ENCODE results near the gene ESRRA.

The ESRRA gene

GRCh38 chr11:64266339-64266738 is 39.0 kb upstream of the ESRRA start:
- Histone ChIP-seq H2AFZ (ENCODE audit: low read depth) (no peak overlapping the region), H3K79me2 (ENCODE audit: insufficient read depth, low read depth) (no peaks in the 10 kb centered on the region), H3K9ac (no peak overlapping the region), H3K27ac (no peak overlapping the region), H3K4me3 (IDR thresholded peaks at IDR 0.05; ENCODE audit: insufficient read depth, low read depth, low read length) (no peak overlapping the region), H4K20me1 (ENCODE audit: insufficient read depth) (no peaks in the 10 kb centered on the region), H3K4me1 (ENCODE audit: low read depth, poor library complexity, severe bottlenecking) (peaks cover 9% of the 10 kb centered on the region), H3K36me3 (ENCODE audit: insufficient read depth) (no peaks in the 10 kb centered on the region), H3K27me3 (ENCODE audit: insufficient read depth, low read depth) (no peaks in the 10 kb centered on the region), H3K4me2 (no peak overlapping the region)
- TF ChIP-seq, protein P1, sequence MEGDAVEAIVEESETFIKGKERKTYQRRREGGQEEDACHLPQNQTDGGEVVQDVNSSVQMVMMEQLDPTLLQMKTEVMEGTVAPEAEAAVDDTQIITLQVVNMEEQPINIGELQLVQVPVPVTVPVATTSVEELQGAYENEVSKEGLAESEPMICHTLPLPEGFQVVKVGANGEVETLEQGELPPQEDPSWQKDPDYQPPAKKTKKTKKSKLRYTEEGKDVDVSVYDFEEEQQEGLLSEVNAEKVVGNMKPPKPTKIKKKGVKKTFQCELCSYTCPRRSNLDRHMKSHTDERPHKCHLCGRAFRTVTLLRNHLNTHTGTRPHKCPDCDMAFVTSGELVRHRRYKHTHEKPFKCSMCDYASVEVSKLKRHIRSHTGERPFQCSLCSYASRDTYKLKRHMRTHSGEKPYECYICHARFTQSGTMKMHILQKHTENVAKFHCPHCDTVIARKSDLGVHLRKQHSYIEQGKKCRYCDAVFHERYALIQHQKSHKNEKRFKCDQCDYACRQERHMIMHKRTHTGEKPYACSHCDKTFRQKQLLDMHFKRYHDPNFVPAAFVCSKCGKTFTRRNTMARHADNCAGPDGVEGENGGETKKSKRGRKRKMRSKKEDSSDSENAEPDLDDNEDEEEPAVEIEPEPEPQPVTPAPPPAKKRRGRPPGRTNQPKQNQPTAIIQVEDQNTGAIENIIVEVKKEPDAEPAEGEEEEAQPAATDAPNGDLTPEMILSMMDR (conservative IDR thresholded peaks at IDR 0.05; ENCODE audit: low read depth, low read length): no peak

GRCh38 chr11:64267207-64267945 is 37.9 kb upstream of the ESRRA start:
- Histone ChIP-seq H3K4me1 (ENCODE audit: low read depth, poor library complexity, severe bottlenecking) (peaks cover 14% of the 10 kb centered on the region), H3K4me2 (no peak overlapping the region; the same call in 1 of the 2 replicates)

GRCh38 chr11:64268025-64268892 is 37.1 kb upstream of the ESRRA start:
- Histone ChIP-seq H3K27me3 (ENCODE audit: insufficient read depth, low read depth) (no peaks in the 10 kb centered on the region), H4K20me1 (ENCODE audit: insufficient read depth) (no peaks in the 10 kb centered on the region), H3K4me1 (ENCODE audit: low read depth, poor library complexity, severe bottlenecking) (peaks cover 14% of the 10 kb centered on the region), H3K27ac (peak overlapping the region; percentile 87), H3K4me2 (peak overlapping the region; percentile 86), H3K9ac (peak overlapping the region; percentile 86; the same call in 1 of the 2 replicates), H3K79me2 (ENCODE audit: insufficient read depth, low read depth) (no peaks in the 10 kb centered on the region), H3K4me3 (IDR thresholded peaks at IDR 0.05; ENCODE audit: insufficient read depth, low read depth, low read length) (no peak overlapping the region), H3K36me3 (ENCODE audit: insufficient read depth) (no peaks in the 10 kb centered on the region), H2AFZ (ENCODE audit: low read depth) (no peak overlapping the region; the same call in 1 of the 2 replicates)
- TF ChIP-seq, protein P1 (conservative IDR thresholded peaks at IDR 0.05; ENCODE audit: low read depth, low read length): no peak

More at GRCh38 chr11:64267207-64267945, 37.9 kb upstream of the ESRRA start:
- Histone ChIP-seq H3K4me3 (IDR thresholded peaks at IDR 0.05; ENCODE audit: insufficient read depth, low read depth, low read length) (no peak overlapping the region), H4K20me1 (ENCODE audit: insufficient read depth) (no peaks in the 10 kb centered on the region), H2AFZ (ENCODE audit: low read depth) (no peak overlapping the region), H3K9ac (no peak overlapping the region; the same call in 1 of the 2 replicates), H3K27me3 (ENCODE audit: insufficient read depth, low read depth) (no peaks in the 10 kb centered on the region), H3K36me3 (ENCODE audit: insufficient read depth) (no peaks in the 10 kb centered on the region), H3K27ac (no peak overlapping the region), H3K79me2 (ENCODE audit: insufficient read depth, low read depth) (no peaks in the 10 kb centered on the region)
- TF ChIP-seq, protein P1 (conservative IDR thresholded peaks at IDR 0.05; ENCODE audit: low read depth, low read length): no peak

DNA sequence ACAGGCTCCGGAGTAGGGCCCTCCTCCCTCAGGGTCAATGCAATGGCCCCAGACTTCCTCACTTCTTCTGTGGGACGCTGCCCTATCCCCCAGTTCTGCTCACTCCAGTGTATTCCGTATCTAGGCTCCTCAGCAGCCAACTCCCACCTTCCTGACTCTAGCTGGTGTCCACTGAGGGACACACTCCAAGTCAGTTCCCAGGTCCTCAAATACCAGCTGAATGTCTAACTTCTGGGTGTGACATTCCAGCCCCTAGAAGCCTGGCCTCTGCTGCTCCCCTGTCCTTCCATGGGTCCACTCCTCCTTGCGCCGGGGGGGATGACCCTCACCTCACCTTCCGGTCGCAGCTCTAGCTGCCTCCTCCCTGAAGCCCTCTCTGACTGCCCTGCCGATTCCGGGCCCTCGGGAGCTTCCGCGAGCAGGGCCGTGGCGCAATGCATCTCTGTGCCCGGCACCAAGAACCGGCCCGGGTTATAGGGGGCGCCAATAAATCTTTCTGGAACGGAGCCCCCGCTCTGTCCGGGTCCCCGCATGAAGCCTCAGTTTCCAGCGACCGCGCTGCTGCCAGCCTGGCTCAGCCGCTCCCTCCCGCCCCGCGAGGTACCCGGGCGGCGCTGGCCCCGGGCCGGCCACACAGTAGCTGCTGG is 36.3 kb upstream of the ESRRA start:
- Histone ChIP-seq H3K4me3 (IDR thresholded peaks at IDR 0.05; ENCODE audit: insufficient read depth, low read depth, low read length) (no peak overlapping the region), H3K27ac (peak overlapping the region; percentile 87), H3K79me2 (ENCODE audit: insufficient read depth, low read depth) (no peaks in the 10 kb centered on the region), H3K27me3 (ENCODE audit: insufficient read depth, low read depth) (no peaks in the 10 kb centered on the region), H2AFZ (ENCODE audit: low read depth) (peak overlapping the region; percentile 68), H3K4me1 (ENCODE audit: low read depth, poor library complexity, severe bottlenecking) (peaks cover 14% of the 10 kb centered on the region), H4K20me1 (ENCODE audit: insufficient read depth) (no peaks in the 10 kb centered on the region), H3K4me2 (peak overlapping the region; percentile 86), H3K36me3 (ENCODE audit: insufficient read depth) (no peaks in the 10 kb centered on the region), H3K9ac (peak overlapping the region; percentile 86)
- TF ChIP-seq, protein P1 (conservative IDR thresholded peaks at IDR 0.05; ENCODE audit: low read depth, low read length): no peak
